Stimulated activated naive B cell treated with anti-CD40 and anti-IgM and Interleukin-4, amounts not matched to agents 10 μg/mL and 1 μg/mL and 100 μg/mL, for 72 hours (primary cell): ENCODE data around the gene KIF18B.

ENCODE experiments used
- ATAC-seq, 2 donors: fragments of 150-1000 bp; cut with Tn5 transposase; replicated peaks; 2 replicates each; pipeline ENCODE4 v1.10.0; 2021; ENCODE audit warnings: moderate library complexity in 1 of 2
- DNase-seq: peaks from one replicate; pipeline ENCODE4 v3.0.0; 2021
- H3K27ac Mint-ChIP-seq: one replicate; pipeline ENCODE4 v1.8.0; 2022; ENCODE audit warnings: mild to moderate bottlenecking, mixed read lengths
- H3K27me3 Mint-ChIP-seq, 2 donors: one replicate each; pipeline ENCODE4 v1.8.0; 2022; ENCODE audit warnings: mixed read lengths in 2 of 2
- H3K36me3 Mint-ChIP-seq, 2 donors: one replicate each; pipeline ENCODE4 v1.8.0; 2022; ENCODE audit warnings: mixed read lengths in 2 of 2, mild to moderate bottlenecking in 1 of 2
- H3K4me1 Mint-ChIP-seq, 2 donors: one replicate each; pipeline ENCODE4 v1.8.0; 2022; ENCODE audit warnings: mixed read lengths in 2 of 2, mild to moderate bottlenecking in 1 of 2
- H3K4me3 Mint-ChIP-seq, 2 donors: one replicate each; pipeline ENCODE4 v1.8.0; 2022; ENCODE audit warnings: mild to moderate bottlenecking in 2 of 2, mixed read lengths in 2 of 2, moderate library complexity in 1 of 2
- H3K9me3 Mint-ChIP-seq, 2 donors: one replicate each; pipeline ENCODE4 v1.8.0; 2022; ENCODE audit warnings: mixed read lengths in 2 of 2, mild to moderate bottlenecking in 1 of 2

Gene KIF18B

DNA sequence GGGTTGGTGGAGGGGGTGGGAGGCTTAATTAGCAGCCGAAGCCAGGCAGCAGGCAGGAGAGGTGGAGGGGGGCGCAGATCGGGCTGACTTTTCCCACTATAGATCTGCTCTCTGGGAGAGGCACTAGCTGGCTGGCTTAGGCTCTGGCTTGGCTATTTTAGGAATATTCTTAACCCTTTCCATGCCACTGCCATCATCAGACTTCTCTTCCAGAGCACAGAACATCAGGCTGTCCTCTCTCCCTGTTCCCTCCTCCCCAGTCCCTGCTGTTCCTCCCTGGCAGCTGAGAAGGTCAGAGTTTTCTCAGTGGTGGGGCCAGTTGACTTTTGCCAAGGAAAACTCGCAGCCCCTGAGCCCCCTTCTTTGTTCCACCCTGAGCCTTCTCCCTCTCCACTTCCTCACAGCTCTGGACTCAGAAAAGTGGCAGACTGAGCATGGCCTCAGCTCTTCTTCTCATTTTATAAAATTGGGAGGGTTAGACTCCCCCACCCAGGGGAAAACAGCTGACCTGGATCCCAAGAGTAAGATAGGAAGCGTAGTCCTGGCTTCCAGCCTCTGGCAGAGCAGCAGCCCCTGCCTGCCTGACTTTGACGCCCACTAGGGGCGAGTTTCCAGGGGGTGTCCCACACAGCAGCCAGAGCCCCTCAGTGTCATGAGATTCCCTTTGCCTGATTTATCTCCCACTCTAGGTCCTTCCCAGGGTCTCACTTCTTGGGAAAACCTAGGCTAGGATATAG, 30.4 kb upstream of the KIF18B start:
- Mint-ChIP-seq H3K36me3 (no peaks in the 10 kb centered on the region), H3K27me3 (peaks cover 37 to 84% of the 10 kb centered on the region in 2 donors)
- no peak for ATAC-seq

DNA sequence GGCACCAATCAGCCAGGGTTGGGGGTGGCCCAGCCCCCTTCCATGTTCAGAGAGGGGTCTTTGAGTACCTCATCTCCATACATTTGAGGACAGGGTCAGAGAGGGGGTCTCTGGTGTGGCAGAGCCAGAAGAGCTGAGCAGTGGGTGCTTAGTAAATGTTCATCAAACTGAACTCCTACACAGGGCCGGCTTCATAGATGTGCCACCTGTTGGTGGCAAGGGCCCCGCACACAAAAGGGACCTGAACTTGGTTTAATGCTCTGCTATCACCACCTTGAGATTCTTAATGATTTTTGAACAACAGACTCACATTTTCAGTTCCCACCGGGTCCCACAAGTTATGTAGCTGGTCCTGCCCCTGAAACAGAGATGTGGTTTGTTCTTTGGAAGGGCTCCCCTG, 29.5 kb upstream of the KIF18B start:
- no peak overlapping the region for H3K27ac Mint-ChIP-seq
- ATAC-seq (no peak), DNase-seq (no peak)
- H3K9me3 Mint-ChIP-seq = no peaks in the 10 kb centered on the region
- H3K36me3 Mint-ChIP-seq = no peaks in the 10 kb centered on the region
- peaks cover 37 to 79% of the 10 kb centered on the region in 2 donors for H3K27me3 Mint-ChIP-seq
- H3K4me3 Mint-ChIP-seq = no peak overlapping the region
- H3K4me1 Mint-ChIP-seq = peaks cover 3% of the 10 kb centered on the region in 2 donors

More for the DNA sequence above, 30.4 kb upstream of the KIF18B start:
- H3K27ac Mint-ChIP-seq = no peak overlapping the region
- DNase-seq = no peak
- no peaks in the 10 kb centered on the region for H3K9me3 Mint-ChIP-seq
- H3K4me3 Mint-ChIP-seq = no peak overlapping the region
- H3K4me1 Mint-ChIP-seq = no peaks in the 10 kb centered on the region

DNA sequence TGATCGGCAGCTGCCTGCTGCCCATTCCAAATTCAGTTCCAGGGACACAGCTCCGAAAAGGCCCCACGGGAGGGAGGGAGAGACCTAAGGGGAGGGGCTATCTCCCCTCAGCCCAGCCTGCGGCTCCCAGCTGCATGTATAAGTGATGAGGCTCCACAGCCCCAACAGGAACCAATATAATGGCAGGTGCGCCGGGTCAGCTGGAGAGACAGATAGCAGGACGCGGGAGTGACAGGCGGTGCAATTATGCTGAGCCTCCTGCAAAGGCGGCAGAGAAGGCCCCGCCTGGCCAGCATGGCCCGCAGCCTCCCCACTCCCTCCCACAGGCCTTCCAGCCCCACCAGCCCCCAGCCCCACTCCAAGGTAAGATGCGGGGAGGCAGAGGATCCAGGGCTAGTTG, 28.6 kb upstream of the KIF18B start:
- Mint-ChIP-seq H3K9me3 (no peaks in the 10 kb centered on the region), H3K4me1 (peaks cover 7% of the 10 kb centered on the region in 2 donors), H3K27me3 (peaks cover 37 to 70% of the 10 kb centered on the region in 2 donors), H3K36me3 (no peaks in the 10 kb centered on the region), H3K27ac (no peak overlapping the region), H3K4me3 (no peak overlapping the region)
- DNase-seq = no peak
- no peak for ATAC-seq

DNA sequence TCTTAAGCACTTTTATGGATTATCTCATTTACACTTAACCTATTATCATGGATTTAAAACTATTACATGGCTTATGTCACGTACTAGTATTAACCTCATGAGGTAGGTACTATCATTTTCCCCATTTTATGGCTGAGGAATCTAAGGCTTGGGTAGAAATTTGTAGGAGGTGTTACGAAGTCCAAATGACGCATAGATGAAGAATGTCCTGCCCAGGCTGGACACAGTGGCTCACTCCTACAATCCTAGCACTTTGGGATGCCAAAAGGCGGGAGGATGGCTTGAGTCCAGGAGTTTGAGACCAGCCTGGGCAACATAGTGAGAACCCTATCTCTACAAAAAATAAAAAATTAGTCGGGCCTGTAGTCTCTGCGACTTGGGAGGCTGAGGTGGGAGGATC, 25.4 kb upstream of the KIF18B start:
- no peaks in the 10 kb centered on the region for H3K9me3 Mint-ChIP-seq
- H3K27me3 Mint-ChIP-seq = peaks cover 40 to 68% of the 10 kb centered on the region in 2 donors
- no peaks in the 10 kb centered on the region for H3K36me3 Mint-ChIP-seq
- H3K4me1 Mint-ChIP-seq = peaks cover 19 to 30% of the 10 kb centered on the region in 2 donors
- H3K27ac Mint-ChIP-seq = no peak overlapping the region
- no peak overlapping the region for H3K4me3 Mint-ChIP-seq
- DNase-seq (no peak), ATAC-seq (no peak)

DNA sequence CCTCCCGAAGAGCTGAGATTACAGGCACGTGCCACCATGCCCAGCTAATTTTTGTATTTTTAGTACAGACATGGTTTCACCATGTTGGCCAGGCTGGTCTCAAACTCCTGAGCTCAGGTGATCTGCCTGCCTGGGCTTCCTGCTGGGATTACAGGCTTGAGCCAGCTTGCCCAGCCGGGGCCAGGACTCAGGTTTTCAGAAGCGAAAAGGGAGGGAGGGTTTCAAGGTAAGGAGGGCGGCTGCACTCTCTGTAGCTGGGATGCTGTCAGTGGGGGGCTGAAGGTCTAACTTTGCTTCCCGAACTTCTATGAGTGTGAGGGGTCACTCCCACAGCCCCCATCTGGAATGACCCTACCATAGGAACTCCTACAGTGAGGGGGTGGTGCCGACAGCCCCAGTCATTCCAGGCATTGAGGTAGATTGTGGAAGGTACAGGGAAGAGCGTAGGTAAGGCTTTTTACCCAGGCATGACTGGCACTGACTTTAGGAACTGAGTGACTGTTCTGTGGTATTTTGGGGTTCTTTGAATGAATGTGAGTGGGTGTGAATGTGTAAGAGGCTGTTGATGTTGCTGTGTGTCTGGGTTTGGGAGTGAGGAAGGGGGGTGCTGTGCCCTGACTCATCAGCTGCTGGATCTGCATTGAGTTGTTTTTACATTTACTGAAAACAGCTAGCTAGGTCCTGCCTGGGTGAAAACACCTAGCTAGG, 24.4 kb upstream of the KIF18B start:
- no peak overlapping the region for H3K4me3 Mint-ChIP-seq
- H3K4me1 Mint-ChIP-seq = peaks cover 21 to 34% of the 10 kb centered on the region in 2 donors
- H3K27me3 Mint-ChIP-seq = peaks cover 39 to 62% of the 10 kb centered on the region in 2 donors
- H3K9me3 Mint-ChIP-seq = no peaks in the 10 kb centered on the region
- ATAC-seq (peak; percentile 47 to 48), DNase-seq (no peak)
- H3K36me3 Mint-ChIP-seq = no peaks in the 10 kb centered on the region
- no peak overlapping the region for H3K27ac Mint-ChIP-seq

DNA sequence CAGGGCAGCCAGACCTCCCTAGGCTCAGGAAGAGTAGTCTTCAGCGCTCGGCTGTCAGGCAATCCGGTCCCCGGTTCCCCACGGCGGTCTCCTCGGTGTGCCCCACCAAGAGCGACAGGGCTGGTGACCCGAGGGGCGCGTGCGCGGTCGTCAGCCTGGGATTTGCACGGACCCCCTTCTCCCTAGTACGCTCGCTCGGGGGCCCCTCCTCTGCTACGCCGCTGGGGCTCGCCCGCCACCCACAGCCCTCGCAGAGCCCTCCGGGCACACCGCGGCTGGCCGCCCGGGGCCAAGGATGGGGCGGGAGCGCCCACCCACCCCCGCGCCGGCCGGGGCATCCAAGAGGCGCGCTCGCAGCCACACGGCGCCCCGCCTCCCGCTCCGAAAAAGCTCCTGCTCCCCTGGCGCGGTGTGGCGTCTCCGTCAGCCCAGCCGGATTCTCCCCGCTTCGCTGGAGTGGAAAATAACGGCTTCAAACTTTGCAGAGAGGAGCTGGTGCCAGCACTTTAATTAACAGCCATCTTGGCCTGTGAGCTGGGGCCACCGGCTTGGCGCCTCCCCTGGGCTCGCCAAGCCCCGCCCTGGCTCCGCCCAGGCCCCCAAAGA, 22.7 kb upstream of the KIF18B start:
- H3K4me3 Mint-ChIP-seq = peak overlapping the region; percentile 72 to 74
- H3K27me3 Mint-ChIP-seq = peaks cover 48 to 65% of the 10 kb centered on the region in 2 donors
- no peak overlapping the region for H3K27ac Mint-ChIP-seq
- H3K4me1 Mint-ChIP-seq = peaks cover 31 to 48% of the 10 kb centered on the region in 2 donors
- DNase-seq = peak; percentile 21
- peak in 1 of 2 donors; percentile 21 for ATAC-seq
- H3K36me3 Mint-ChIP-seq = no peaks in the 10 kb centered on the region
- no peaks in the 10 kb centered on the region for H3K9me3 Mint-ChIP-seq

DNA sequence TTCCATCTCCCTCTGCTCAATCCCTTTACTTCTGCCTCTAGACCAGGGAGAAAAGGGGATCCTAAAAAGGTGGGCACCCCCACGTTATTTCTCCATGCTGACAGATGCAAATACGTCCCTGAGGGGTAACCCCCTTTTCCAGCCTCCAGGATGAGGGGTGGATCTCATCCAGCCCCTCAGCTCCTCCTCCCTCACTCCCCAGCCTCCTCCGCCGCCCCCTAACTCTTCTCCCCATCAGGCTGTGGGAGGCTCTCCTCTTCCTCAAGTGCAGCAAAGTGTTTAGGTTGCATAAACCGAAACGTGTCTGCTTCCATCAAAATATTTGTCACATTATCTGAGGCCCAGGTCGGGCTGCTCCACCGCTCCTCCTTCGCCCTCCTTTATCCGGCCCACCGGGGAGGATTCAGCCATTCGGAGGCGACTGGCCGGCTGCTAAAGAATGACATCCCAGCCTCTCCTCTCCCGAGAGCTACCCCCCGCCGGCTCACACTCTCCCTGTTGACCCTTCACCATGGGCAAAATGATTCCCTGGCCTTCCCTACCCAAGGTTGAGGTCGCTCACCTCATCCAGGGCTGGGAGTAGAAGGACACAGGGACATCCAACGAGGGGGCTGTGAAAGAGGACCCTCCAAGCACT, 21.7 kb upstream of the KIF18B start:
- Mint-ChIP-seq H3K4me1 (peaks cover 32 to 50% of the 10 kb centered on the region in 2 donors), H3K4me3 (peak overlapping the region; percentile 40 to 61), H3K36me3 (no peaks in the 10 kb centered on the region), H3K27me3 (peaks cover 48 to 66% of the 10 kb centered on the region in 2 donors), H3K9me3 (no peaks in the 10 kb centered on the region), H3K27ac (no peak overlapping the region)
- ATAC-seq (no peak), DNase-seq (no peak)

DNA sequence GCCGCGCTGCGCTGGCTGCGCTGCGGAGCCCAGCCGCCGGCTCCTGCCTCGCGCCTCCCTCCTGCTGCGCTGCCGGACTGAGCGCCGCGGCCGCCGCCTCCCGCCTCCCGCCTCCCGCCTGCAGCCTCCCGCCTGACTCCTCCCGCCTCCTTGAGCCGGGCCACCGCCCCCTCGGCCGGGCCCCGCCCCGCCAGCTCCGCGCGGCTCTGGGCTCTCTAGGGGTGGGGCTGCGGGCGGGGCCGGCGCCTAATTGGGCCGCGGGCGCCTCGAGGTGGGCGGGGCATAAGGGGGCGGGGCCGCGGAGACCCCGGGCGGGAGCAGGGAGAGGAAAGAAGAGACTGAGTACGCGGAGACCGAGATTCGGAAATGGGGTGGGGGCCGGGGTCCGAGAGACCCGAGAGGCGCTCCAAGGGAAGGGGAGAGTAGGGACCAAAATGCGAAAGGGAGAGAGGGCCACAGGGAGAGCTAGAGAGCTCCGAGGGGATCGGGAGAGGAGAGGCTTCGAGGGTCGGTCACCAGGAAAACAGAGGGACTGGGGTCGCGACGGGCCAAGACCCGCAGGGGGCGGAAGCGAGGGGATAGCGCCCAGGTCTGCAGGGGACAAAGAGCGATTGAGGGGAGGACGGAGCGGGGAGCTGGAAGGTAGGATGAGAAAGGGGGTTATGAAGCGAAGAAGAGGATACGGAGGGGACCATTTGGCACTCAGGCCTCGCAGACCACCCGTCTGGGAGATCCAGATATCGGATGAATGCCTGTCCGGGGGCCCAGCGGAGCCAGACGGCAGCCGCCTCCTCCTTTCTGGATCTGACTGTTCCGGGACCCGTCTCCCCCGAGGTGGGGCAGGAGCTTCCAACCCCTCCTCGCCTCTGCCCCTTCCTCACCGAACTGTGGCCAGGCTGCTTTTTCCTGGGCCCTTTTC, 20.9 kb upstream of the KIF18B start, which contains the start of gene C1QL1:
Gene C1QL1, minus strand, starts transcription at position 79 of the 919 bp plus-strand sequence. CDS start 255 bp downstream, outside the sequence.
- no peaks in the 10 kb centered on the region for H3K9me3 Mint-ChIP-seq
- H3K4me1 Mint-ChIP-seq = peaks cover 32 to 50% of the 10 kb centered on the region in 2 donors
- peaks cover 49 to 67% of the 10 kb centered on the region in 2 donors for H3K27me3 Mint-ChIP-seq
- ATAC-seq (peak; percentile 91 to 95), DNase-seq (peak; percentile 74)
- no peak within 1 kb of the TSS for H3K27ac Mint-ChIP-seq
- H3K36me3 Mint-ChIP-seq = no peaks in the 10 kb centered on the region
- H3K4me3 Mint-ChIP-seq = peak within 1 kb of the TSS; percentile 78 to 79

DNA sequence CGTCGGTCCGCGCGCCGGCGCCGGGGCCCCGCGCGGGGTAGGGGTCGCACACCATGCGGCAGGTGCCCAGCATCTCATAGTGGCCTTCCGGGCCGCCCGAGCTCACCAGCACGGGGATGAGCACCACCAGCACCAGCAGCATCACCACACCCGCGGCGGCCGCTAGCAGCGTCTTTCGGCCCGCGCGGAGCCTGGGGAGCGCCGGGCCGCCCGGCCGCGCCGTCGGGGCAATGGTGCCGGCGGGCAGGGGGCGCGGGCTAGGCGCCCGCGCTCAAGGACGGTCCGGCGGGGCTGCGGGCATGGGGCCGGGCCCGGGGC, 20.3 kb upstream of the KIF18B start:
- ATAC-seq (no peak), DNase-seq (no peak)
- Mint-ChIP-seq H3K27me3 (peaks cover 53 to 73% of the 10 kb centered on the region in 2 donors), H3K27ac (no peak overlapping the region), H3K9me3 (no peaks in the 10 kb centered on the region), H3K4me3 (no peak overlapping the region), H3K4me1 (peaks cover 32 to 50% of the 10 kb centered on the region in 2 donors), H3K36me3 (no peaks in the 10 kb centered on the region)

DNA sequence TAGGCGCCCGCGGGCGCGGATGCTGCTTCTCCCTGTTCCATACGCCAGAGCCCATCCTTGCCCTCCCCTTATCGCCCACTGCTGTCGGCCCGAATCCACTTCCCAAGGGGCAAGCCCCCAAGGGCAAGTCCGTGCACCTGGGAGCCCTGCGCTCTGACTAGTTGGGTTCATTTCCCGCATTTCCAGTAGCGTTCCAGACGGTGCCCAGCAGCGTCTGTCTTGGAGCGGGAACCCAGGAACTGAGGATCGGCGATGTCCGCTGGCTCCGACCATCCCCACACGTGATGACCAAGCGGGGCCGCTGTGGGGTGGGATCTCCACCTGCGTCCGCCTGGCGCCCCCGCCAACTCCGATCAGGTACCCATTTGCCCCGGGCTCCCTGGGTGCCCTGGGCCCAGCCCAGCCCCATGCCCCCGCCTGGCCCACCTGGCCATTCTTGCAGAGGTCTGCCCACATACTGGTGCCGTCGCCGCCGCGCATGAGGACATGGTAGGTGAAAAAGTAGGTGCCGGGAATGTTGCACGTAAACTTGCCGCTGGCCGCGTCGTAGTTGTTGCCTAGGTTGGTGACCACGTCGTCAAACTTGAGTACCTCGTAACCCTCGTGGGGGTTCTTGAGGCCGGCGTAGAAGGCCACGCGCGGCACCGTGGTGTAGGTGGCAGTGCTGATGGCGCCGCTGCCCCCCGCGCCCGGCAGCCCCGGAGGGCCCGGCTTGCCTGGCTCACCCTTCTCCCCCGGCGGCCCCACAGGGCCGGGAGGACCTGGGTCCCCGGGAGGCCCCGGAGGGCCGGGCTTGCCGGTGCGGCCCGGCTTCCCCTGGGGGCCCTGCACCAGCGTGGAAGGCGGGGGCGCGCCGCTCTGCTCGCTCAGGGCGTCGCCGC, 19.7 kb upstream of the KIF18B start:
- Mint-ChIP-seq H3K9me3 (no peaks in the 10 kb centered on the region), H3K4me1 (peaks cover 31 to 48% of the 10 kb centered on the region in 2 donors), H3K27ac (no peak overlapping the region), H3K27me3 (peaks cover 57 to 77% of the 10 kb centered on the region in 2 donors), H3K4me3 (peak overlapping the region in 1 of 2 donors; percentile 25), H3K36me3 (no peaks in the 10 kb centered on the region)
- no peak for ATAC-seq
- DNase-seq = no peak

DNA sequence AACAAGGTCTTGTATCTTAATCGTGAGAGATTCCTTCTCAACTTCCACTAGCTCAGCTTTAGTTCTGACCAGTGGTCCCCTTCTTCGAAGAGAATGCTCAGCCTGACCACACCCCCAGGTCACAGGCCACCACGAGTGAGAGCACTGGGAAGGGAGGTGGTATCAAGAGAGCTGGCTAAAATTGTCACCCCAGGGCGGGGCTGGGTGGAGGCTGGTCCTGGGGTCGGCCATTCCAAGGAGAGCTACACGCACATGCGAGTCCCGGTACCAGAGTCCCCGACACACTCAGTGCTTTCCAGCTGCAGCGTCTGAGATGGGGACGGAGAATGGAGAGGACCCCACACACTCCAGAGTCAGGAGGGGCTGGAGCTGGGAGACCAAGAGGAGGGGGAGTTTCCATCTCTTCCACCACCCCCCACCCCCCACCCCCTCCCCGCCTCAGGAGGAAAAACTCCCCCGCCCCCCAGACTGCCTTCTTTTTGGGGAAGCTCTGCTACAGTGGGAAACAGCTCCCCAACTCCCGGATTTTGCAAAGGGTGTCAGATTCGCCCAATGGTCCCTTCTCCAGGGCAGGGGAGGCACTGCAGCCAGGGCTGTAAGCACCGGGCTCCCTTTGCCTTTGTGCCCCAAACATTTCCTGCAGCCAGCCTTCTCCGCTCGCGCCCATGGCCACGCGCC, 18.9 kb upstream of the KIF18B start:
- Mint-ChIP-seq H3K4me3 (no peak overlapping the region), H3K9me3 (no peaks in the 10 kb centered on the region), H3K27ac (no peak overlapping the region), H3K4me1 (peaks cover 25 to 42% of the 10 kb centered on the region in 2 donors), H3K36me3 (no peaks in the 10 kb centered on the region), H3K27me3 (peaks cover 61 to 77% of the 10 kb centered on the region in 2 donors)
- ATAC-seq (no peak), DNase-seq (no peak)

DNA sequence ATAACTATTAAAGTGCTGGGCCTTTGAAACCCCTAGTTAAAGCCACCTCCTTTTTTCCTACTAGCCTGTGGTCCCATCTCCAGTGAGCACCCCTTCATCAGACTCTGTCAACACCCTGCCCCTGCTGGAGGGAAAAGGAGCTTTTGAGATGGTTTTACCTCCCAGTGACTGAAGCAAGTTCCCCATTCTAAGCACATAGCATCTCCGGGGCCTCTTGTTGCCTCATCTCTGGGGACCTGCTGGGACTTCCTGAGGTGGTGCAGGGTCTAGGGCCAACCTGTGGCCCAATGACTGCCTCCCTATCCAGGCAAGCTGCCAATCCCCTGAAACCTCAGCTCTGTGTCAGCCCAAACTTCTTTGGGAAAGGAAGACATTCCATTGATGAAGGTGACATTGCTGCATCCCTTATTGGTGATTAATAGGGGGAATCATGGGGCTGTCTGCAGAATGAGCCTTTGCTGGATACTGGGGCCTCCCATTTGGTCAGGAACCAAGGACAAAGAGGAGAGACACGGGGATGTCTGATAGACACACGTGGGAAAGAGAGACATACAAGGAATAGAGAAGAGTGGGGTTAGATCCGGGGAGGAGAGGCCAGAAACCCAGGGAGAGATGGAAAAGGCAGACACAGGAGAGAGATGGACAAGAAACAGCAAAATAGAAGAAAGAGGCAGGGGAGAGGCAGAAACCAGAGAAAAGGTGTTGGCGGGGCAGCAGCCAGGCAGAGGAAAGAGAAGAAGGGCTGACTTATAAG, 18.1 kb upstream of the KIF18B start:
- Mint-ChIP-seq H3K4me3 (peak overlapping the region in 1 of 2 donors; percentile 4), H3K36me3 (no peaks in the 10 kb centered on the region), H3K4me1 (peaks cover 26 to 45% of the 10 kb centered on the region in 2 donors), H3K27me3 (peaks cover 63 to 81% of the 10 kb centered on the region in 2 donors), H3K27ac (no peak overlapping the region), H3K9me3 (no peaks in the 10 kb centered on the region)
- DNase-seq = no peak
- ATAC-seq = peak; percentile 23 to 33
